ENCODE data around the gene C4orf17.

DNA sequence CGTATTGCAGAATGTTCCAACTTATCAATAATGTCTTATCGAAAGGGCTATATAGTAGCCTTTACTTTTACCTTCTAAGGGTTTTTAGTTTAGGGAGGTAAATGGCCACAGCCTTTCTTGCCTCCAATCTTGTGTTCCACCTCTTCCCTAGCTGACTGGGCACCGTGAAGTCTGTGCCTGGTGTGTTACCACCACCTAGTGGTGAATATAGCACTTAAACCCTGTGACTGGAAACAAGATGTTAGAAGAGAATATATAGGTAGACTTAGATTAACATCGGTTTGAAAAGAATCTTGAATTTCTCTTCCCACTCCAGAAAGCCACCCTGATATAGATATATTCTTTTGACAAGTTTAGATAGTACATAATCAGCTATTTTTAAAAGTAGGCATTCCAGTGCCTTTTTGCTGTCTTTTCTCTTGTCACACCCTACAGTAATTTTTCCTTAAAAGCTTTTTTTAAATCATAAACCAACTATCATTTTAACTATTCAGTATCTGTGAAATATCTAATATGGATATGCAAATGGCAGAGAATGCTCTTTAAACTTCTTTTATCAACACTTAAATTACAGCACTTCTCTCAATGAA lies 47.9 kb upstream of the C4orf17 start:
- TF ChIP-seq CTCF (IDR thresholded peaks at IDR 0.05; ENCODE audit: control extremely low read depth in 1 of 3, insufficient read depth in 1 of 3, low read depth in 1 of 3, low read length in 3 of 3) = peak; percentile 50 to 86 (median 82)
- no peak for TF ChIP-seq MAX (IDR thresholded peaks at IDR 0.05)
- no peak for TF ChIP-seq ASH2L (IDR thresholded peaks at IDR 0.05; ENCODE audit: low read length)
- TF ChIP-seq GABPA (IDR thresholded peaks at IDR 0.05; ENCODE audit: borderline replicate concordance, insufficient read depth, low read length) = no peak
- no peak for TF ChIP-seq NRF1 (IDR thresholded peaks at IDR 0.05; ENCODE audit: low read depth, low read length)
- no peak for TF ChIP-seq CBX5 (IDR thresholded peaks at IDR 0.05; ENCODE audit: low read depth, low read length)

All from H1 (cell line).